ENCODE measurements around the gene CWH43. TPM values are rescaled to one million over a fixed set of nuclear protein-coding genes. Genes with fewer than 3 reads are reported as not detected.
"Not testable (repeated sequence)": the region's sequence is repeated elsewhere in the genome, so short reads cannot be mapped to it uniquely, and the experiment has no call there.

CWH43 gene
- total RNA-seq, 4 donors from 2014 or later, result 11.6 to 38.0 (median 20.8) TPM

- 49 to 52% methylated on average over 16 of the region's 17 CpGs for WGBS, 2 donors
These were observed 122.3 kb downstream of the CWH43 start for GRCh38 chr4:49108183-49108978.

GRCh38 chr4:49109567-49110166 is 123.6 kb downstream of the CWH43 start:
- H3K27ac ChIP-seq; H3K4me3 ChIP-seq; DNase-seq; H3K36me3 ChIP-seq; H3K27me3 ChIP-seq; H3K4me1 ChIP-seq; intact Hi-C loops (cut with DNase I): not testable (repeated sequence)
- H3K9me3 ChIP-seq, result peaks cover 4 to 87% (median 50%) of the 10 kb centered on the region in 3 donors
- WGBS, 2 donors, result 46 to 48% methylated on average over 10 of the region's 10 CpGs

More at GRCh38 chr4:49108183-49108978, 122.3 kb downstream of the CWH43 start:
- peaks cover 9 to 87% (median 47%) of the 10 kb centered on the region in 3 donors for H3K9me3 ChIP-seq
- H3K4me1 ChIP-seq; H3K36me3 ChIP-seq; H3K4me3 ChIP-seq; intact Hi-C loops (cut with DNase I); H3K27ac ChIP-seq; H3K27me3 ChIP-seq; DNase-seq: not testable (repeated sequence)

- H3K36me3 ChIP-seq; H3K27ac ChIP-seq; DNase-seq; intact Hi-C loops (cut with DNase I); H3K27me3 ChIP-seq; H3K4me3 ChIP-seq; H3K4me1 ChIP-seq: not testable (repeated sequence)
- H3K9me3 ChIP-seq, result peaks cover 4 to 87% (median 48%) of the 10 kb centered on the region in 3 donors
- 59 to 60% methylated on average over 5 of the region's 5 CpGs for WGBS, 2 donors
These were observed 124.5 kb downstream of the CWH43 start for GRCh38 chr4:49110579-49110978.

Small RNA genes lying within 50 kb of the gene (small RNA-seq; reads per million reads assigned to genes)
- gene AC020593.1, result 0 reads per million in 4 donors

Other genes starting within 250 kb of the CWH43 start
- gene FRYL, start 206.0 kb upstream of the CWH43 start, total RNA-seq, result 10 to 100 TPM; 26.1 to 69.6 (median 38.1) TPM
- 10 to 100 TPM; 63.3 to 97.7 (median 77.8) TPM for gene OCIAD1, start 155.2 kb upstream of the CWH43 start, total RNA-seq
- 10 to 100 TPM; 16.2 to 30.8 (median 17.5) TPM for gene OCIAD2, start 79.5 kb upstream of the CWH43 start, total RNA-seq

Measured in esophagus squamous epithelium (tissue), 5 donors.